ENCODE results near the gene SESN3.
"Not testable (repeated sequence)": the region's sequence is repeated elsewhere in the genome, so short reads cannot be mapped to it uniquely, and the experiment has no call there.

SESN3 gene

GRCh38 chr11:95229199-95229992 lies 1.6 kb downstream of the SESN3 start:
- H3K4me3 ChIP-seq (ENCODE audit: low read depth, low read length), result peak overlapping the region; percentile 86
- DNase-seq (ENCODE audit: low read depth), result no peak

DNA sequence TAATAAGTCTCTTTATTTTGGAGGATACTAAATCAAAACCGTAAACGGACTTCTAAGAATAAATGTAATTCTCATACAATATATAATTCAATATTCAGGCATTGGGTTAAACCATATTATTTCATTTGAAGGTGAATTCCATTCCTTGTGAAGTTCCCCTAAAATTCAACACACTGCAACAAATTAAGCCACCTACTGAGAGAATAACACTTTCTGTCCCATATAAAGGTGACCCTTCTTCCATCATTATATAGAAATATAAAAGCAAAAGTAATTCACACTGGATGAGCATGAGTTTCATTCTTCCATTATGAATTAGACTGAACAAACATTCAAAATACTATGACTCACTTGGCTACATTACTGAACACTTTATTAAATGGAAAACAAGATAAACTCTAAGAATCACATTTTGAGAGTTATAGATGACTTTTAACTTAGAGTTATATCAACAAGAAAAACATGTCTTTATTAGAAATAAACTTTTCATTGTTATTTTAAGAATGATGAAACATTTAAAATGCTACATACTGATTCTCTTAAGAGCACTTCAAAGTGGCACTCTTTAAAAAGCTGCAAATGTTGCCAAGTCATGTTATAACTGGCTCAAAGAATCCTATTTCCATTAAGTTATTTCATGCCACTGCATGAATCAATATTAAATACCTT lies 2.8 kb downstream of the SESN3 start:
- DNase-seq (ENCODE audit: low read depth), result no peak

DNA sequence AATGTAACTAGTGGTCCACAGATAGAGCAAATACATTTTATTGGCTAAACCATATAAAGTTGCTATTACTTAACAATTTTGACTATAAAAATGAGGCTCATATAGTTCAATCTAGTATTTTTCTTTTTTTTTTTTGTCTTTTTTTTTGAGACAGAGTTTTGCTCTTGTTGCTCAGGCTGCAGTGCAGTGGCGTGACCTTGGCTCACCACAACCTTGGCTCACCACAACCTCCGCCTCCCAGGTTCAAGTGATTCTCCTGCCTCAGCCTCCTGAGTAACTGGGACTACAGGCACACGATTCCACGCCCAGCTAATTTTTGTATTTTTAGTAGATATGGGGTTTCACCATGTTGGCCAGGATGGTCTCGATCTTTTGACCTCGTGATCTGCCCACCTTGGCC lies 3.9 kb downstream of the SESN3 start:
- not testable (repeated sequence) for DNase-seq (ENCODE audit: low read depth); H3K4me3 ChIP-seq (ENCODE audit: low read depth, low read length)

More for the DNA sequence above, 2.8 kb downstream of the SESN3 start:
- peak overlapping the region; percentile 86 for H3K4me3 ChIP-seq (ENCODE audit: low read depth, low read length)

DNA sequence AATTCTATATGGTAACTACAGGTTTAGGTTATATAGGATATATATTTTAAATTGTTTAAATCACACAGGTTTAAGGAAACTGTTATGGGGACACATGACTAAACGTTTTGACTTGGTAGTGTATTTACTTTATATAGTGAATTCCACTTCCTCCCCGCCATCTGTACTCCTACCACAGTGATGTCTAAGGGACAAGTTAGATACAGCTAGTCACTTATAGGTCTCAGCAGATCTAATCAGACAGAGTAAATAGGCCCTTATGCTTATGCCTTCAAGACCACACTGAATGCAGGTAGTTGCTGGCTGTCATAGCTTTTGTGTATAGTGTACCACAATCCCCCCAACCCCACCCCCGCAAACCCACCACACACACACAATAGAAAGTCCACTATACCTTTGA lies 8.2 kb downstream of the SESN3 start:
- no peak for DNase-seq (ENCODE audit: low read depth)
- no peak overlapping the region for H3K4me3 ChIP-seq (ENCODE audit: low read depth, low read length)

DNA sequence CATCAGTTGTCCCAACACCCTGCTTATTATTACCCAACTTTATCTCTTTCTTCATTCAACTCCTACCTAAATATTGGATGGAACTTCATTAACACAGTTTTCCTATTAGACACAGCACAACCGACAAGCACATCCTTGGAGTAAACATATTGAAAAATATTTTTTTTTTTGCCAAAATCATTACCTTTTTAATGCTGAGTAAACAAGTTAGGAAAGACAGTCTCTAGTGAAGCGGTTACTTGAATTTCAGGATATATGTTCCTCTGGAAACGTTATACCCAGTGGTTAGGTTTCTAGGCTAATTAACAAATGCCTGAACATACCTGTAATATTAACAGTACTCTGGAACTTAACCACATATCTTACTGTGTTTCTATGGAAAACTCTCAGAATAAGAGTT lies 11.4 kb downstream of the SESN3 start:
- H3K4me3 ChIP-seq (ENCODE audit: low read depth, low read length), result no peak overlapping the region
- DNase-seq (ENCODE audit: low read depth), result no peak

- no peak for DNase-seq (ENCODE audit: low read depth)
Observed at GRCh38 chr11:95218149-95218548, 12.9 kb downstream of the SESN3 start.

DNA sequence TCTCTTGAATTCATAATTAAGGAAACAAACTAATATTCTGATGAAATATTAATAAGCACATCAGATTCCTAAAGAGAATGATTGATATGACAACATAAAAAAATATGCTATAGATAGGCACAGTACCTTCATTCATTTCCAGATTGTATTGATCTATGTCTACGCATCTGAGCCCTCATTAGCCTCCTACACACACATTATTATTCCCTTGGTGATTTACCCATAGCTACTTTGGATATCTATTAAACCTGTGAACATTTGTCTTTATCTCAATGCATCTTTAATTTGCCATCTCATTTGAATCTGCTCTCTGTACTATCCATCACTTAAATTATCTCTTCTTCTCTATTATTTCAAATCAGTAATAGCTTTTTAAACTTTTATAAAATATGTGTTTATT lies 18.4 kb downstream of the SESN3 start:
- H3K4me3 ChIP-seq (ENCODE audit: low read depth, low read length), result no peak overlapping the region
- no peak for DNase-seq (ENCODE audit: low read depth)

More at GRCh38 chr11:95218149-95218548, 12.9 kb downstream of the SESN3 start:
- no peak overlapping the region for H3K4me3 ChIP-seq (ENCODE audit: low read depth, low read length)

DNA sequence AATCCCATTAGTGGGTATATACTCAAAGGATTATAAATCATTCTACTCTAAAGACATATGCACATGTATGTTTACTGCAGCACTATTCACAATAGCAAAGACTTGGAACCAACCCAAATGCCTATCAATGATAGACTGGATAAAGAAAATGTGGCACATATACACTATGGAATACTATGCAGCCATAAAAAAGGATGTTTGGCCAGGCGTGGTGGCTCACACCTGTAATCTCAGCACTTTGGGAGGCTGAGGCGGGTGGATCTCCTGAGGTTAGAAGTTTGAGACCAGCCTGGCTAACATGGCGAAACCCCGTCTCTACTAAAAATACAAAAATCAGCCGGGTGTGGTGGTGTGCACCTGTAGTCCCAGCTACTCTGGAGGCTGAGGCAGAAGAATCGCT lies 21.5 kb downstream of the SESN3 start:
- not testable (repeated sequence) for DNase-seq (ENCODE audit: low read depth)

GRCh38 chr11:95200781-95201457 lies 30.1 kb downstream of the SESN3 start:
- DNase-seq (ENCODE audit: low read depth), result no peak
- no peak overlapping the region for H3K4me3 ChIP-seq (ENCODE audit: low read depth, low read length)

More for the DNA sequence above, 21.5 kb downstream of the SESN3 start:
- H3K4me3 ChIP-seq (ENCODE audit: low read depth, low read length), result not testable (repeated sequence)

DNA sequence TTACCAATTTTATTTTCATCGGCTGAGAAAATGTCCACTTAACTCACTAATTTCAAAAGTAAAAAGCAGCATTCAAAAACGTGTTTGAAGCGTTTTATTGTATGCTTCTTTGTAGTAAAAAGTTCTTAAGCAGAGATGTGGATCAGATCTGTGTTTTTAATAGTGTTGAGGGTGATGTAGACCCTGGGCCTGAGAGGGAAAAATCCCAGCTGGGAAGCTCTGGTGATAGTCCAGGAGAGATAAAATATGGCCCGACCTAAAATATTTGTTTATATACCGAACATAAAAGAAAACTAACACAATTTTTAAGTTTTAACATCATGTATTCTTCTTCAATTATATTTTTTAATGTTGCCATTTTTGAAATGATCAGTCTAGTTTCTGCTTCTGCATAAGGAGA lies 35.2 kb downstream of the SESN3 start:
- no peak for DNase-seq (ENCODE audit: low read depth)
- H3K4me3 ChIP-seq (ENCODE audit: low read depth, low read length), result no peak overlapping the region

DNA sequence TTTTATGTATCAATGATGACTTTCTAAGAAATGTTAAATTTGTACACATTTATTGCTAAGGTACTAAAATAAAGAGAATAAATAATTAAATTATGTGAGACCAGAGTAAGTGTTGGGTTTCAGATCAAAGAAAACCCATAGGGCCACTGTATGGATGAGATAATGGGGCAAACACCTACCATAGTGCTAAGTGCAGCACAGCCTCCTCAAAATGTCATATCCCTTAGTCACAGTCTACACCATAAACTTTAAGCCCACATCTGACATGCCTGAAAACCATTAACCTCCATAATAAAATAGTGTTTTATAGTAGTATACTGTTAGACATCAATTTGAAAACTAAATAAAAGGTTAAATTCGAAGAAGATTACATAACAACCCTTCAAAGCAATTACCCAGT lies 37.5 kb downstream of the SESN3 start:
- no peak for DNase-seq (ENCODE audit: low read depth)

GRCh38 chr11:95192717-95193116 lies 38.3 kb downstream of the SESN3 start:
- no peak for DNase-seq (ENCODE audit: low read depth)
- H3K4me3 ChIP-seq (ENCODE audit: low read depth, low read length), result no peak overlapping the region

More for the DNA sequence above, 37.5 kb downstream of the SESN3 start:
- no peak overlapping the region for H3K4me3 ChIP-seq (ENCODE audit: low read depth, low read length)

- no peak for DNase-seq (ENCODE audit: low read depth)
- H3K4me3 ChIP-seq (ENCODE audit: low read depth, low read length), result no peak overlapping the region
Observed at GRCh38 chr11:95187723-95188122, 43.3 kb downstream of the SESN3 start.

GRCh38 chr11:95182397-95182796 lies 48.6 kb downstream of the SESN3 start:
- DNase-seq (ENCODE audit: low read depth), result no peak
- H3K4me3 ChIP-seq (ENCODE audit: low read depth, low read length), result no peak overlapping the region

GRCh38 chr11:95175818-95176380 lies 55.1 kb downstream of the SESN3 start:
- H3K4me3 ChIP-seq (ENCODE audit: low read depth, low read length), result no peak overlapping the region

GRCh38 chr11:95170294-95170693 lies 60.7 kb downstream of the SESN3 start:
- DNase-seq (ENCODE audit: low read depth), result no peak
- H3K4me3 ChIP-seq (ENCODE audit: low read depth, low read length), result no peak overlapping the region

More at GRCh38 chr11:95175818-95176380, 55.1 kb downstream of the SESN3 start:
- DNase-seq (ENCODE audit: low read depth), result no peak

DNA sequence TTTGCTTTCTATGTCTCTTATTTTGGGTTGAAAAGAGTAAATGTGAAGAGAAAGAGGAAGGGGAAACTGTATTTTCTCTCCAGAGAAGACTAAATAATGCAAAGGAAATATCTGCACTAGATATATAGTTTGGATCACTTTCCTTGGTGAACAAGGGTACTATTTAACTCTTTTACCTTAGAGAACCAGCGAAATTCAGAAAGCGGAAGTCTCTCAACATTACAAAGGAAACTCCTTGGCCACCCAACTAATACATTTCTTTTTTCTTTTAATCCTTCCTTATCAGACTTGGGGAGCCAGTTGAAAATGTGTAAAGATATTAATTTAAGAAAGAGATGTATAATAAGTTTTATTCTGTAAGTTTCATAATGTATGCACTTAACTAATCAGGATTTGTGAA lies 64.2 kb downstream of the SESN3 start:
- no peak for DNase-seq (ENCODE audit: low read depth)
- no peak overlapping the region for H3K4me3 ChIP-seq (ENCODE audit: low read depth, low read length)

DNA sequence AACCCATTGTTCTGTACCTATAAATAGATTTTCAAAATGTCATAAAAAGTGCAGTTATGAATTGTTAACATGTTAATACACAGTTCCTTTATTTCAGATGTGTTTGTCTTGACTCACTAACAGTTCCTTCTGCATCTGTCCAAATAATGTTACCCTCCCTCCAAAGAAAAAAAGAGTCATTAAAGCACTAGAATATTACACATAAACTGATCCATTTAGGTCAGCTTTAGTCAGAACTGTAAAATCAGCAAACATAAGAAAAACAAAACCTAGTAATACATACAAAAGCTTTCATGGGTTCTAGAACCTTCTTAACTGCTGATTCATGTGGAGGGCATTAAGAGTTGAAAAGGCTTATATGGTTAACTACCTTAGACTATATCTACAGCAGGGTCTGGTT lies 65.4 kb downstream of the SESN3 start:
- no peak overlapping the region for H3K4me3 ChIP-seq (ENCODE audit: low read depth, low read length)
- no peak for DNase-seq (ENCODE audit: low read depth)

- DNase-seq (ENCODE audit: low read depth), result no peak
Observed at GRCh38 chr11:95163106-95163505, 67.9 kb downstream of the SESN3 start.

GRCh38 chr11:95161248-95161647 lies 69.8 kb downstream of the SESN3 start:
- H3K4me3 ChIP-seq (ENCODE audit: low read depth, low read length), result no peak overlapping the region
- DNase-seq (ENCODE audit: low read depth), result no peak

More at GRCh38 chr11:95163106-95163505, 67.9 kb downstream of the SESN3 start:
- H3K4me3 ChIP-seq (ENCODE audit: low read depth, low read length), result no peak overlapping the region
